GM12878 (cell line): ENCODE measurements around the gene PPIF. TPM values are rescaled to one million over a fixed set of nuclear protein-coding genes. Genes with fewer than 3 reads are reported as not detected.

Experiments
- ATAC-seq: fragments of 200-7000 bp; cut with Tn5 transposase; 3 replicates; pipeline ENCODE4 v1.9.1; 2020; ENCODE audit warnings: mild to moderate bottlenecking, moderate library complexity
- BruUV-seq: library from RNA; stranded (reverse); fragments of 400-500 nt; replicated peaks from 2 replicates; lab custom pipeline; 2021; lab: Mats Ljungman, UMichigan
- CTCF ChIA-PET: fragments of 300-600 bp; sonication (Branson Sonifier 250); formaldehyde crosslinking; extraction: SDS; loops from one replicate; lab custom pipeline; 2021; ENCODE audit warnings: inconsistent platforms; lab: Yijun Ruan, JAX
- POLR2A ChIA-PET: fragments of 350-600 bp; formaldehyde crosslinking; extraction: SDS; loops from one replicate; lab custom pipeline; 2021; ENCODE audit warnings: inconsistent platforms; lab: Charles Lee
- RAD21 ChIA-PET: fragments of 300-600 bp; sonication (Branson Sonifier 250); formaldehyde crosslinking; loops from one replicate; lab custom pipeline; 2023; ENCODE audit warnings: antibody characterized with exemption; ENCODE audit not compliant: unreplicated experiment; lab: Charles Lee
- SMC1A ChIA-PET: fragments of 300-600 bp; sonication (Branson Sonifier 250); formaldehyde crosslinking; loops from one replicate; lab custom pipeline; 2023; ENCODE audit not compliant: unreplicated experiment, uncharacterized antibody; lab: Charles Lee
- DNase-seq: peaks from one replicate; pipeline ENCODE4 v3.0.0-alpha.2; 2011; ENCODE audit warnings: low read depth, low spot score
- FAIRE-seq: peaks from 3 replicates; lab custom pipeline; 2011; peaks lifted over from hg19 to GRCh38; lab: Jason Lieb, UNC
- H2AFZ ChIP-seq: 2 replicates; pipeline ENCODE4 v1.6.0; 2011; ENCODE audit warnings: low read depth, low read length, control low read depth; ENCODE audit not compliant: control insufficient read depth
- H3K27ac ChIP-seq: 2 replicates; pipeline ENCODE4 v1.5.1; 2011; ENCODE audit warnings: control low read depth; ENCODE audit not compliant: control insufficient read depth, insufficient read depth
- H3K27me3 ChIP-seq, 2 experiments: replicated peaks in 1 of 2; 2 replicates each; pipeline versions ENCODE4 v1.6.0 to v1.6.1; 2011; ENCODE audit warnings: low read length in 1 of 2; ENCODE audit not compliant: control insufficient read depth in 2 of 2, insufficient read depth in 2 of 2
- H3K36me3 ChIP-seq, 2 experiments: 2 replicates each; pipeline ENCODE4 v1.5.1; 2011; ENCODE audit warnings: low read length in 1 of 2; ENCODE audit not compliant: control insufficient read depth in 2 of 2, insufficient read depth in 2 of 2
- H3K4me1 ChIP-seq: 2 replicates; pipeline ENCODE4 v1.6.1; 2011; ENCODE audit warnings: mild to moderate bottlenecking, low read length, moderate library complexity, mixed read lengths; ENCODE audit not compliant: control insufficient read depth, insufficient read depth
- H3K4me2 ChIP-seq: 2 replicates; pipeline ENCODE4 v1.6.0; 2011; ENCODE audit warnings: control low read depth; ENCODE audit not compliant: control insufficient read depth, insufficient read depth
- H3K4me3 ChIP-seq: fragments of 200-600 bp; sonication (generic); 2 replicates; pipeline ENCODE4 v1.5.1; 2016
- H3K79me2 ChIP-seq: 2 replicates; pipeline ENCODE4 v1.6.0; 2011; ENCODE audit warnings: low read length; ENCODE audit not compliant: control insufficient read depth, insufficient read depth
- H3K9ac ChIP-seq: 2 replicates; pipeline ENCODE4 v1.8.0; 2011; ENCODE audit warnings: low read length, control low read depth, mixed read lengths; ENCODE audit not compliant: control insufficient read depth, insufficient read depth
- H3K9me3 ChIP-seq: replicated peaks from 3 replicates; pipeline ENCODE4 v1.5.1; 2011; ENCODE audit warnings: mild to moderate bottlenecking, low read length; ENCODE audit not compliant: control insufficient read depth, insufficient read depth
- H4K20me1 ChIP-seq: 2 replicates; pipeline ENCODE4 v1.6.0; 2011; ENCODE audit not compliant: control insufficient read depth, insufficient read depth
- CHD1 ChIP-seq: IDR thresholded peaks from 2 replicates; pipeline ENCODE4 v1.6.1; 2012; ENCODE audit warnings: low read depth, low read length, improper control_type of control experiment
- CREB1 ChIP-seq: IDR thresholded peaks from 2 replicates; pipeline ENCODE4 v1.6.1; 2012; ENCODE audit warnings: low read depth, mild to moderate bottlenecking, inconsistent platforms
- GATAD2B ChIP-seq: fragments of 450-650 bp; conservative IDR thresholded peaks from 2 replicates; pipeline ENCODE4 v1.6.1; 2017; ENCODE audit warnings: low read depth, mild to moderate bottlenecking, moderate library complexity
- MXI1 ChIP-seq: fragments of 150-350 bp; IDR thresholded peaks from 2 replicates; pipeline ENCODE4 v1.6.1; 2011; ENCODE audit warnings: low read depth, mild to moderate bottlenecking, inconsistent platforms, low read length, improper control_type of control experiment
- RAD21 ChIP-seq: IDR thresholded peaks from 2 replicates; pipeline ENCODE4 v1.6.1; 2011; ENCODE audit warnings: mild to moderate bottlenecking, low read depth, low read length, moderate library complexity; ENCODE audit not compliant: insufficient read depth
- SREBF1 ChIP-seq: IDR thresholded peaks from 2 replicates; pipeline ENCODE4 v1.6.1; 2012; ENCODE audit warnings: mild to moderate bottlenecking, low read length
- TCF3 ChIP-seq: IDR thresholded peaks from 2 replicates; pipeline ENCODE4 v1.6.1; 2012; ENCODE audit warnings: low read depth, mild to moderate bottlenecking, low read length, borderline replicate concordance; ENCODE audit not compliant: insufficient read depth
- WGBS: methylation state at CpG from one replicate; pipeline ENCODE4 v1.1.6; 2016; ENCODE audit warnings: low lambda C conversion rate; ENCODE audit not compliant: insufficient replicate concordance, insufficient coverage; ENCODE audit errors: missing lambda C conversion rate; 5-methylcytosine and 5-hydroxymethylcytosine counted together
- in situ Hi-C: fragments of 300-500 bp; cut with MboI; formaldehyde crosslinking; loops from 9 replicates; pipeline ENCODE4 v1.14.3; 2018; ENCODE audit warnings: mixed read lengths
- intact Hi-C: fragments of 100-400 bp; cut with micrococcal nuclease; formaldehyde crosslinking; loops from one replicate; pipeline ENCODE4 v1.14.2; 2022; ENCODE audit not compliant: unreplicated experiment
- polyA plus RNA-seq, 11 experiments: library from polyadenylated mRNA; depleted of rRNA in 4 of 11; unstranded in 6 of 11; stranded (reverse) in 5 of 11; fragments of >200 nt; fragmentation: Nextera tagmentation in 4 of 11; fragmentation: Illumina TruSeq in 1 of 11; extraction: Ambion mirVana in 4 of 11; extraction: Trizol in 1 of 11; gene quantifications; 1 replicate in 1 of 11; 2 replicates in 10 of 11; pipeline versions ENCODE4 v1.2.1 to v1.2.3, GENCODE V29; 2011 to 2016; ENCODE audit warnings: inconsistent platforms in 2 of 11, missing spikeins in 2 of 11, low read depth in 1 of 11
- total RNA-seq, 4 experiments: library from RNA; depleted of rRNA in 3 of 4; stranded (reverse); fragments of >200 nt in 3 of 4; fragmentation: Illumina TruSeq in 1 of 4; extraction: Trizol in 1 of 4; gene quantifications; 2 replicates each; pipeline versions ENCODE4 v1.2.1 to v1.2.3, GENCODE V29; 2013 to 2021
- TF ChIP-seq, protein P1 (sequence below): IDR thresholded peaks from 2 replicates; pipeline ENCODE4 v1.6.1; 2012; ENCODE audit warnings: low read depth, low read length, improper control_type of control experiment
- TF ChIP-seq, protein P2 (sequence below): IDR thresholded peaks from 2 replicates; pipeline ENCODE4 v1.6.1; 2012; ENCODE audit warnings: low read depth, low read length, improper control_type of control experiment

PPIF gene
- total and polyA plus RNA-seq, 10 of the 15 experiments (the other 5 are each of a cell fraction or from before 2014, with no cell fraction given) = 28.8 to 180 (median 128) TPM

DNA sequence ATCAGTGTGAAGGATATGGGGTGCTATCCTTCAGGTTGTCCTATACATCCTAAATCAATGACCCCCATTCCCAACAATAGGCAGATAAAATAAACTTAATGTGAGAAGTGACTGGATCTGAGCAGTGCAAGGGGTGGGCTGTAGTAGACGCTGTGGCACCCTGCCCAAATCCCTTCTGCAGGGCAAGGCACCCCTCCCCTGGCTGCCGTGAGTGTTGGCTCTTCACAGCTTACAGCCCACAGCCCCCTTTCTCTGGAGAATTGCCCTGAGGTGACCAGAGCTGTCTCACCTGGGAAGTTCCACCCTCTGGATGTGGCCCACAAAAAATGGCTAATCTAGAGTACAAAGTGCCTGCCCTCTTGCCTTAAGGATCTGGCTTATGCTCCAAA, 25.8 kb upstream of the PPIF start:
- no peak for FAIRE-seq
- ChIA-PET CTCF (interaction anchor here (0.6 to 0.8 kb wide), 2 partner anchors 27 to 124 kb away, joined by 3 read pairs; partner anchors contain the start of gene ZCCHC24), POLR2A (interaction anchor here (0.6 to 2.3 kb wide), 3 partner anchors 9 to 62 kb away, joined by 5 to 11 read pairs (median 7); no protein-coding TSS in a partner anchor), SMC1A (interaction anchor here (0.8 to 3.5 kb wide), 9 partner anchors 10 to 81 kb away, joined by 3 to 17 read pairs (median 4); no protein-coding TSS in a partner anchor), RAD21 (no interaction called here)
- H3K9ac ChIP-seq = no peak overlapping the region
- ATAC-seq = no peak
- no peaks in the 10 kb centered on the region for H3K36me3 ChIP-seq
- no peaks in the 10 kb centered on the region for H3K27me3 ChIP-seq
- H2AFZ ChIP-seq = no peak overlapping the region
- H4K20me1 ChIP-seq = no peaks in the 10 kb centered on the region
- DNase-seq = no peak
- H3K4me1 ChIP-seq = peaks cover 48% of the 10 kb centered on the region
- H3K27ac ChIP-seq = no peak overlapping the region
- no peaks in the 10 kb centered on the region for H3K79me2 ChIP-seq
- no peak for TF ChIP-seq GATAD2B
- no peak for TF ChIP-seq SREBF1
- TF ChIP-seq, protein P1, sequence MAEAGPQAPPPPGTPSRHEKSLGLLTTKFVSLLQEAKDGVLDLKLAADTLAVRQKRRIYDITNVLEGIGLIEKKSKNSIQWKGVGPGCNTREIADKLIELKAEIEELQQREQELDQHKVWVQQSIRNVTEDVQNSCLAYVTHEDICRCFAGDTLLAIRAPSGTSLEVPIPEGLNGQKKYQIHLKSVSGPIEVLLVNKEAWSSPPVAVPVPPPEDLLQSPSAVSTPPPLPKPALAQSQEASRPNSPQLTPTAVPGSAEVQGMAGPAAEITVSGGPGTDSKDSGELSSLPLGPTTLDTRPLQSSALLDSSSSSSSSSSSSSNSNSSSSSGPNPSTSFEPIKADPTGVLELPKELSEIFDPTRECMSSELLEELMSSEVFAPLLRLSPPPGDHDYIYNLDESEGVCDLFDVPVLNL = no peak
- no peak for TF ChIP-seq CHD1
- no peak for TF ChIP-seq CREB1
- TF ChIP-seq MXI1 = no peak
- TF ChIP-seq, protein P2, sequence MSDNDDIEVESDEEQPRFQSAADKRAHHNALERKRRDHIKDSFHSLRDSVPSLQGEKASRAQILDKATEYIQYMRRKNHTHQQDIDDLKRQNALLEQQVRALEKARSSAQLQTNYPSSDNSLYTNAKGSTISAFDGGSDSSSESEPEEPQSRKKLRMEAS = no peak
- TF ChIP-seq RAD21 = no peak
- TF ChIP-seq TCF3 = no peak
- WGBS = 91% methylated on average over 2 of the region's 2 CpGs
- BruUV-seq = no TSS peak
- H3K9me3 ChIP-seq = no peaks in the 10 kb centered on the region; the same call in 2 of the 3 replicates
- in situ Hi-C loops = no loop called here
- no peak overlapping the region for H3K4me3 ChIP-seq
- intact Hi-C loops = no loop called here
- H3K4me2 ChIP-seq = no peak overlapping the region
